Fibroblast of pulmonary artery (primary cell): ENCODE measurements around the gene MIB2.
"Not testable (repeated sequence)": the region's sequence is repeated elsewhere in the genome, so short reads cannot be mapped to it uniquely, and the experiment has no call there.

Experiments
- DNase-seq: peaks from one replicate; pipeline ENCODE4 v3.0.0-alpha.2; 2010; ENCODE audit warnings: low read depth
- H3K4me3 ChIP-seq: replicated peaks from 2 replicates; pipeline ENCODE4 v1.5.1; 2011; ENCODE audit warnings: low read depth, mild to moderate bottlenecking, control low read depth, low read length, moderate library complexity
- CTCF ChIP-seq: IDR thresholded peaks from 2 replicates; pipeline ENCODE4 v1.5.1; 2011; ENCODE audit warnings: mild to moderate bottlenecking, control low read depth, low read length, inconsistent platforms; ENCODE audit errors: missing control alignments

The MIB2 gene

GRCh38 chr1:1665815-1666251 is 50.5 kb downstream of the MIB2 start:
- no peak for DNase-seq
- H3K4me3 ChIP-seq: no peak overlapping the region
- TF ChIP-seq CTCF: peak; percentile 37

GRCh38 chr1:1666526-1666925 is 51.2 kb downstream of the MIB2 start:
- no peak for TF ChIP-seq CTCF
- H3K4me3 ChIP-seq: no peak overlapping the region
- DNase-seq: no peak

GRCh38 chr1:1669468-1670440 is 54.5 kb downstream of the MIB2 start:
- TF ChIP-seq CTCF: no peak
- no peak overlapping the region for H3K4me3 ChIP-seq
- DNase-seq: no peak

GRCh38 chr1:1670866-1671265 is 55.6 kb downstream of the MIB2 start:
- TF ChIP-seq CTCF: no peak
- no peak for DNase-seq
- H3K4me3 ChIP-seq: no peak overlapping the region

- TF ChIP-seq CTCF: no peak
- no peak for DNase-seq
- H3K4me3 ChIP-seq: no peak overlapping the region
Observed at GRCh38 chr1:1671365-1672119, 56.2 kb downstream of the MIB2 start.

- H3K4me3 ChIP-seq: no peak overlapping the region
- no peak for DNase-seq
- TF ChIP-seq CTCF: no peak
Observed at GRCh38 chr1:1672181-1672965, 57.1 kb downstream of the MIB2 start.

GRCh38 chr1:1674806-1675205 is 59.5 kb downstream of the MIB2 start:
- DNase-seq, H3K4me3 ChIP-seq: not testable (repeated sequence)

GRCh38 chr1:1675218-1675617 is 59.9 kb downstream of the MIB2 start:
- not testable (repeated sequence) for DNase-seq, H3K4me3 ChIP-seq

- not testable (repeated sequence) for DNase-seq, H3K4me3 ChIP-seq
Observed at GRCh38 chr1:1676087-1676486, 60.8 kb downstream of the MIB2 start.
